GM21367 (cell line): ENCODE measurements around the gene SSRP1.
A peak's percentile ranks its signal among the peaks of the same experiment; 100 is the strongest.
"Not testable (repeated sequence)": the region's sequence is repeated elsewhere in the genome, so short reads cannot be mapped to it uniquely, and the experiment has no call there.

Source experiments
- ATAC-seq: cut with Tn5 transposase; IDR thresholded peaks from one replicate; pipeline ENCODE4 v1.9.1; 2021; ENCODE audit not compliant: unreplicated experiment

SSRP1 gene

DNA sequence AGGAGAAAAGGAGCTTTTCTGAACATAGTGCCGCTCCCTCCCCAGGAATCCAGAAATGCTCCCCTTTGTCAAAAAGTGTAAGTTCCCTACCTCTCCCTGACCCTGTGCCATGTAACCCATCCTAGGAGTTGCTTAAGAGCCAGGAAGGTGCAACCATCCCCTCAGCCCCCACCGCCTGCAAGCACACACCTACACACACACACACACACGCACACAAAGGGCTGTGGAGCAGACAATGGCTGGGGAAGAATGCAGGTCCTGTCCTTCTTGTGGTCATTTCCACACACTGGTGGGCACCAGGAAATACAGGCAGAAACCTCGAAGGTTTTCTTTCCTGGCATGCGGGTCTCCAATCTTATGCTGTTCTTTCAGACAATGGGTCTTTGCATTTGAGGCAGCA lies 3.6 kb upstream of the SSRP1 start:
- no peak for ATAC-seq

DNA sequence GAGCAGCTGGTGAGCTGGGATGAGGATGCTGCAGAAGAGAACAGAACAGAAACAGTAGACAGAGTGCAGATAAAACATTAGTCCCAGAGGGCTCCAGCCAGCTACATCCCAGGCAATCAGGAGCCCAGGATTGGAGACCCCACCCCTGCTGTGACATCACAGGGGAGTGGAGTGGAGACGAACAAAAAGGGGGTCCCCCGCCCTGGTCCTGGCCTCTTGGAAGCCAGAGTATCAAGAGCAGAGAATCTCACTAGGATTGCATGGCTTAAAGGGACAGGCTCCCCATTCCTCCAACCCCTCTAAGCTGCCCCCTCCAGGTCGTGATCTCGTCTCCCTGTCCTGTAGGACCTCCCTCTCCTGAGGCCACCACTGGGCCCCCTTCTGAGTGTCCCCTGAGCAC lies 2.5 kb upstream of the SSRP1 start, which contains the start of gene P2RX3:
TSS of gene P2RX3 (plus strand) at position 211 of the 400 bp plus-strand sequence. CDS start 199 bp downstream, outside the sequence.
- no peak for ATAC-seq

DNA sequence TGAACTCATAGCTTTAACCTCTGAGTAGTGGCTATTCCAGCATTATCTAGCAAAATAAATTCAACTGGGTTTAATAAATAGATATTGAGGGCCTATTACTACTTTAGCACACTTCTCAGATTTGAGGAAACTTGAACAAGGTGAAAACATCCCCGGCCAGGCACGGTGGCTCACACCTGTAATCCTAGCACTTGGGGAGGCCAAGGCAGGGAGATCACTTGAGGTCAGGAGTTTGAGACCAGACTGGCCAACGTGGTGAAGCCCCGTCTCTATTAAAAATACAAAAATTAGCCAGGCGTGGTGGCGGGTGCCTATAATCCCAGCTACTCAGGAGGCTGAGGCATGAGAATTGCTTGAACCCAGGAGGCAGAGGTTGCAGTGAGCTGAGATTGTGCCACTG lies 1.2 kb upstream of the SSRP1 start:
- not testable (repeated sequence) for ATAC-seq

DNA sequence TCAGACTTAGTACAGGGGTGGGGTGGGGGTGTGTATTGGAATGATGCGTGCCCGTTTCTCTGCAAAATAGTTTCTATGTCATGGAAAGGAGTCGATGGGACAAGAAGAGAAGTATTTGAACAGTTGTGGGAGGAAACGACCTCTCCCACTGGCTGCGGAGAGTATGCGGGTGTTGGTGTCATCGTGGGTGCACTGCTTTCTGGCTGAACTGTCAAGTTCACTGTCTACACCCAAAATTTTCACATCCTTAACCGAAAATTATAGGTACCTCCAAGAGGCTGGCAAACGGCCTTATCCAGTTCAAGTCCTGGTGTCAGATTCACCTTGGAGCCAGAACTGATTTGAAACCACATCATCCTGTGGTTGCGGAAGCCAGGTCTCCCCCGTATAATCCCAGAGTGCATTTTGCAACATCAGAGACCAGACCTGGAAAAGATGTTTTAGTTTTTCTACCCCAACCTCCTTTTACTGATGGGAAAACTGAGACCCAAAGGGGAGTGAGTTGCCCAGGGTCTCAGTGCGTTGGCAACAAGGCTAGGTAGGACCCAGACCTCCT lies 497 bp upstream of the SSRP1 start:
- no peak for ATAC-seq

DNA sequence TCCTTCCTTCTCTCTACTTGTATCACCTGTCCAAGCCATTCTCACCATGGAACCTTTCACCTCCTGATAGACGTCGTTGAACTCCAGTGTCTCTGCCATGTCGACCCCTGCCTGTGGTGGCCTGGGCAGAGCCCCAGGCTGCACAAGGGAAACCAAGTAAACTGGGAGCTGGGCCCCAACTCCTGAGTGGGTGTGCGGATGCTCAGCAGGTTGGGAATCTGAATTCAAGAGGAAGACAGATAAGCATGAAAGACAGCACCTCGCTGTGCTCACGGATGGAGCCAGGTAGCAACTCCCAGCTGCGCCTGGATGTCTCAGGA lies 709 bp downstream of the SSRP1 start:
- ATAC-seq = no peak

DNA sequence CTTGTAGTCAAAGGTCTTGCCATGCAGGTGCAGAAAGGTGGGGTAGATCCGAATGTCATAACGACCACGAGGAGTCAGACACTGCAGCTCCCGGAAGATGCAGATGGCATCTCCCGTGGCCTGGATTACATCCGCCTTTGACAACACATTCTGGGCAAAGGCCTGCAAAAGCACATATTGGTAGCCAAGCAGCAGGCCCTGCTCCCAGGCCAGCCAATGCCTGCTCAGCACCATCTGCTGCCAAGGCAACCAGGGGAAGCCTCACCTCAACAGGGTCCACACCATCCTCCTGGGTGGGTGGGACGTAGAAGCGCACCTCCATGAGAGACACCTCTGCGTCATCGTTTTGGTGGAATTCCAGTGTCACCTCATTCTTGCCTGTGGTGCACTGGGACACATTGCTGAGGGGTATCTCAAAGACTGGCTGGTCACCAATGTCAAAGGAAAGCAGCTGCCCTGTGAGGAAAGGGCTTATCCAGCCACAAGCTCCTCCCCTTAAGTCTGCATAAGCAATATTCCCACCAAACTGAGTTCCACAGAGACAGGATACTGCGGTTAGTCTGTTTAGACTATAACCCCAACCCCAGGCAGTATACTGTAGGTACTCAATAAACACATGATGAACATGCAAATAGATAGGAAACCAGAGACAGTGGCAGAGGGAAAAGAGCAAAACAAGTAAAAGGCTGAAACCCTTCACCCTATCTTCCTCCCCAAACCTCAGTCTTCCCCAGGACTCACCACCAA lies 2.8 kb downstream of the SSRP1 start:
- ATAC-seq = no peak

DNA sequence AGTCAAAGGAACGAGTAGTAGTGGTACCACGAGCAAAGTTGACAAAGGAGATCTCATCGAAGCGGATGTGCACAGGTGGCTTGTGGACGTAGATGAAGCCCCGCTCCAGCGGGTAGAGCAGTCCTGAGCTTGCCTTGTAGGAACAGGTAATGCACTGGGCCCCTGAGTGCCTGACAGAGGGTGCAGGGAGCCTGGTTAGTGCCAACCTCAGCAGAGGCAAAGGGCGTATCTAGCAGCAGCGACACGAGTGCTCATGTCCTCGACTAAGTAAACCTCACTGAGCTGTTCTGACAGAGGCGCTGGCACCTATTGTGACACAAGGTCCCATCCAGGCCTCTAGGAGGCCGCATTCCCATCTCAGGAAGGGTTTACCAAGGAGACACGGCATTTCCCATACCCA lies 4.0 kb downstream of the SSRP1 start:
- no peak for ATAC-seq

DNA sequence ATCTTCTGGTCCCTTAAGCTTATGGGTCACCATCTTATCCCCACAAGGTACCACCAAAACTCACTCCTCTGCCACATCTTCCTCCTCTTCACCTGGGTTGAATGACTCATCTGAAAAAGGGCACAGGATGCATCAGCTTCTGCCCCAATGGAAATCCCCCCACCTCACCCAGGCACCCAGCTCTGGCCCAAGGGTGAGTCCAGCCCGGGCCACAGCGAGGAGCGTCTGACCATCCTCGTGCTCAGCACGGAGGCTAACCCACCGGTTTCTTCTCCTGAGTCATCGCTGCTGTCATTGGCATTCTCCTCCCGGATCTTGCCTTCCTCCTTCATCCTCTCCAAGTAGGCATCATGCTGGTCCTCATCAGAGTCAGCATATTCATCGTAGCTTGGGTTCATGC lies 5.7 kb downstream of the SSRP1 start:
- ATAC-seq = no peak

DNA sequence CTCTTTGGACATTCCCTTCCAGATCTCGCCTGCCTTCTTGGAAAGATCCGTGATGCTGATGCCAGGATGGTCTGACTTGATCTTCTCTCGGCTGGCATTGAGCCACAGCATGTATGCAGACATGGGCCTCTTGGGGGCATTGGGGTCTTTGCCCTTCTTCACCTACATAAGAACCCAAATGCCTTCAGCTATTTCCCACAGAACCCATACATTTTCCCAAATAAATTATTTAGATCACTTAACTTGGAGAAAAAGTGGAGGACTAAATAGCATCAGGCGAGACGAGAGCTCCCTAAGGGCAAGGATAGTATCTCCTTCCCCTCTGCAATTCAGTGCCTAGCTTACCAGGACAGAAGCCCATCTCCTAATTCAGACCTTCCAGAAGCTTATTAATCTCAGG lies 8.0 kb downstream of the SSRP1 start:
- ATAC-seq = no peak

DNA sequence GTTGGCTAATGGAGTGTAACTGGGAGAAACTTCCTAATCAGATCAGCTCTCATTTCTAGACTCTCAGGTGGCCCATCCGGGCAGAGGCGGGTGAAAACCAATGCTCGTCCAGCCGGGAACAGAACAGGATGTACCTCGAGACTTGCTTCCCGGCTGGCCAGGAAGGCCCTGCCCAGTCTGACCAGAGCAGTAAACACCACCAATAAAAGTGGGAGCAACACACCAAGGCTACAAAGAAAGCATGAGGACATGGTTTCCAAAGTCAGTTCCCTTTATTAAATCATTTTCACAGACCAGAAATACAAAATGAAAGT lies 10.0 kb downstream of the SSRP1 start:
- ATAC-seq = no peak

DNA sequence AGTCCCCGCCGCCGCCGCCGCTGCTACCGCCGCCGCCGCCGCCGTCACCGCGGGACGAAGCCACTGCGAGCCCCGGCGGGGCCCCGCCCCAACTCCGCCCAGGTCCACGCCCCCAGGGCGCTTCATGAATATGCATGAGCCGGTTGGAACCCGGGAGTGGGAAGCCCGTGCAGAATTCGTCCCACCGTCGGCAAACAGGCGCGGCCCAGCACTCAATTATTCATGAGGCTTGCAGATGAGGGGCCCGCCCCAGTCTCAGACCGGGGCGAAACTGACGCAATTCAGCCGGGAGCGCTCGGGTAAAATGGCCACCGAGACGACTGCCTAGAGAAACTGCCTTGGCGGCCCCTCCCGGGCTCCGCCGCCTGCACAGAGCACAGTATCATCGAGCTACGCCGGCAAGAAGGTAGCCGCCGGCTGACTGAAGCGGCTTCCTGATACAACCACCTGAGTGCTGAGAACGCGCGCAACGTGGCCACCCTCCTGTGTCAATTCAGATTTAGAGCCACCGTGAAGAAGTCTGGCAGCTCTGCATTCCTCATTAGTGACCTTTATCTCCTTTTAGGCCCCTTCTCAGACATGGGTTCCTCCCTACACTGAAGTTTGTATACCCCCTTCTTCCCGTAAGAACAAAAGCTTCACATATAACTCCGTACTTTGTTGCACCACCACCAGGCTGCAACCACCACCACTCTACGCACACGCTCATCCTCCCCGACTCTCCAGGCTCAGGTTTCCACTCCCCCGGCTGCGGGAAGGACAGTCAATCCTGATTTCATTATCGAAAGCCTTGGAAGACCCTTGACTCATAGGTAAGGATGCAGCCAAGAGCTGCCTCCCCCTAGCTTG lies 10.6 kb downstream of the SSRP1 start, which contains the start of gene TNKS1BP1:
TSS of gene TNKS1BP1 (minus strand) at position 67 of the 849 bp plus-strand sequence. CDS start 3,067 bp downstream, outside the sequence.
- ATAC-seq = peak; percentile 89

DNA sequence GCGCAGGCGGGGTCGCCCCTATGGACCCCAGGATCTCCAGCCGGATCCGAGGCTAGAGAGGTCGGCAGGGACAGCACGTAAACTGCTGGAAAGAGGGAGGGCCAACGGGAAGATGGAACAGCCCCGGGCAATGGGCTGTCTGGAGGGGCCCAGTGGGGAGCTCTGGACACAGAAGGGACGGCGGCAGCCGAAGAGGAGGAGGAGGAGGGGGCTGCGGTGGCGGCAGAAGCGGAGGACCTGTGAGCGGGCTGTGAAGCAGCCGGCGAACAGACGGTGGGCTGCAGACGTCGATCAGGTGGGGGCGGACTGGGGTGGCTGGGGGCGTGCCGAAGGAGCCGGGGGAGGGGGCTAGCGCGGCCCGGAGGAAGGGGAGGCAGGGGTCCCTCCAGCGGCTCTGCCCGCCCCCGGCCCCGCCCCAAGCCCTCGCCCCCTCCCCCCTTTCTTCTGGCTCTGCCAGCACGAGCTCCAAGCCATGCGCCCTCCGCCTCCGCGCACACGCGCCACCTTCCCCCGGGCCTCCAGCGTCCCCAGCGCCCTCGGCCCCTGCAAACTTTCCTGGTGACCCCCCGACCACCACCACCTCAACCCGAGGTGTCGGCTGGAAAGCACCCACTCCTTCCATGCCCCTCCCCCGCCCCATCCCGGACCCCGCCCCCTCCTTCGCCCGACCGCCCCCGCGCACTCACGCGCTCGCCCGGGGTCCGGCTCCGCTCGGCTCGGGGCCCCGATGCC lies 11.4 kb downstream of the SSRP1 start:
- ATAC-seq = no peak

DNA sequence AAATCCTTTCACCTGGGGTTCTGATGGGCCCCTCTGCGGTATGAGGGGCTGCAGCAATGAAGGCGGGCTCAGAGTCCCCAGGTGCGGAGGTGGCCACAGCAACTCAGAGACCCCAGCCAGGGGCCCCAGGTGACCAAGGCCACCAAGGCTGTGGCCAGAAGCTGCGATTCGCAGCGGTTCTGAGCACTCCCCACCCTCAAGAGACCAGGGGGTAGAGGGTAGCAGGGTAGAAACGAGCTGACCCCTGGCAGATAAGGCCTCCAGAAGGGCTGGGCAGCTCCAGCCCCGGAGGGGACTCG lies 11.9 kb downstream of the SSRP1 start:
- ATAC-seq = no peak

DNA sequence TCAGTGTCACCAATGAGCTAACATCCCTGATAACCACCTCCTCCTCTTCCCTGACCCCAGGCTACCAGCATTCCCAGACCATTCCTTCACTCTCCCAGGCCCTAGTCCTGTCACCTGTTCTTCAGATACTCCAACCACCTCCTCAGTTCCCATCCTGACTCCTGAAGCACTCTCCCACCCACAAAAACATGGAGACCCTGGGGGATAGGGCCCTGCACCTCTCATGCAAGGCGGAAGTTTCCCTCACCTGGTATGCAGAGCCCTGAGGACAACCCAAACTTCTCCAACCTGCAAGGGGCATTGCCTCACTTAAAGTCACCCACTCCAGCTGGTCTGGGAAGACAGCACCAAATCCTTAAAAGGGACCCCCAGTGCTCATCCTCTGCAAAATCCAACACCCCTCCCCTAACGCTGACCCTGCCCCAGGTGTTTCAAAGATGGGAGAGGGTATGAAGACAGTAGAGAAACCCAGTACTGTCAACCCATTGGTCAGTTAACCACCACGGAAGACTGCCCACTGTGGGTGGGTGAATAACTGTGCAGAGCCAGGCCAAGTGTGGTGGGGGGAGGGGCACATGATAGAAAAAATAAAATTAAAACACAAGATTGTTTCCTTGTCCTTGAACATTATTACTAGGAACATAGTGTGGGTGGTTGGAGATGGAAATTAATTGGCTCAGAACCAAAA lies 12.4 kb downstream of the SSRP1 start:
- ATAC-seq = no peak

DNA sequence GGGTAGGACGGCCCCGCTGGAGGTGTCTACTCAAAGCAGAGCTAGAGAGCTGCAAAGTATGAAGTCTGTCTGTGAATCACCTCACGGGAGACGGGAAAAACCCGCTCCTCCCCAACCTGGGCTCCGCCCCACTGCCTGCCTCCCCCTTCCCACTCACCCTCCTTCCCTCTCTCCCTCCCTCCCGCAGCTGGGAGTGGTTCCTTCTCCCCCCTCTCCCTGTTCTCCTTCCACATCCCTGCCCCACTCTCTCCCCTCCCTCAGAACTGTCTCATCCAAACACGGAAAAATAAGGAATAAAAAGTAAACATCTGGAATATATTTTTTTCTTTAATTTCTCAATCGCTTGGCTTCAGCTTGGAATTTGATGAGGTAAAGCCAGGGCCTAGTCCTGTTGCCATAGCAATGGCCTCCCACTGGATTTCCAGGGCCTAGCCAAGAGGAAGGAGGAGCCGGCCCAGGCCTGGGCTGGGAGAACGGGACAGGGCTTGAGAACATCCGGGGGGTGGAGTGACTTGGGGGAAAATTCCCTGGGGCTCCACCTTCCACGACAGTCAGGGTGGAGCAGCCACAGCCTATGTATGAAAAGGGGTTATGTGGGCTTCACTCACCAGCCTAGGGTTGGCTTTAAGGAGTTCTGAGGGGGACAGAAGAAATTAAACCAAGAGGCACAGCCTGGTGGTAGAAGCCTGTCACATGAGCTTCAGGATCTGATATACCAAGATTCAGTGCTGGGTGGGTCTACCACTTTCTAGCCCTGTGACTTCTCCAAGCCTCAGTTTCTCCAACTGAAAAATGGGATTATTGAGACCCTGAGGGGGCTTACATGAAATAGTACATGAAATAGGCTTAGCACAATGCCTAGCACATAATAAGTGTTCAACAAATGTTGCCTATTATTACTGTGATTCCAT lies 13.2 kb downstream of the SSRP1 start:
- ATAC-seq = no peak

DNA sequence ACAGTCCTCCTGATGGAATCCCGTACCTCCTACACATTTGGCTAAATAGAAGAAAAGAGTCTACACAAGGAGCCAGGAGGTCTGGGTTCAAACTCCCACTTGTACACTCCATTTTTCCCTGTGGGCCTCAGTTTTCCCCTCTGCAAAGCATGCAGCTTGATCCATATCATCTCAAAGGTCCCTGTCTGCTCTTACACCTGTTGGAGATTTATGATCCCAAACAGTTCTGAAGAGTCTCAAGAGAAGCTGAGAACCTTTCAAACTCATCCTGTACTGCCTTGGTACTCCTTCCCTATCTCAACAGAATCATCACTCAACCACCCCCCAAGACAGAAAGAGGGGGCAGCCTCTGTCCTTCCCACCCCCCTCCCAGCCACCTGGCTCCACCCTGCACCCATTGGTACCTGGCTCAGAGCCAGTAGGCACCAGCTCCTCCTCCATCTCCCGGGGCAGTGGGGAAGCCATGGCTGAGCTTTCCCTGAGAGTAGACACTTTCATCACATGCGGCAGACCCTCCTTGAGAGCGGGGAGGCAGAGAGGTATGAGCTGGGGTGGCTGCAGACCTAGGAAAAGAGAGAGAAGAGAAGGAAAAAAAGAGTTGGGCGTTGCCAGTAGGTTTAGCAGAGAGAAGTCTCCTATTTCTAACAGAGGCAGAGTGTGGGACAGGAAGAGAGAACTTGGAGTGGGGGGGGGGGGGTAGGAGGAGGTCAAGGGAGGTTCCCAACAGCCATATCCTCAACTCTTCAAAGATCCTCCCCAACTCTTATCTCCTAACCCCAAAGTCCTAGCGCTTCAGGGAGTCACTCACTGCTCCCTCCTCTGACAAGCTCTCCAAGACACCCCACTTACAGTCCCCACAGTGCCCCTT lies 14.1 kb downstream of the SSRP1 start:
- no peak for ATAC-seq

DNA sequence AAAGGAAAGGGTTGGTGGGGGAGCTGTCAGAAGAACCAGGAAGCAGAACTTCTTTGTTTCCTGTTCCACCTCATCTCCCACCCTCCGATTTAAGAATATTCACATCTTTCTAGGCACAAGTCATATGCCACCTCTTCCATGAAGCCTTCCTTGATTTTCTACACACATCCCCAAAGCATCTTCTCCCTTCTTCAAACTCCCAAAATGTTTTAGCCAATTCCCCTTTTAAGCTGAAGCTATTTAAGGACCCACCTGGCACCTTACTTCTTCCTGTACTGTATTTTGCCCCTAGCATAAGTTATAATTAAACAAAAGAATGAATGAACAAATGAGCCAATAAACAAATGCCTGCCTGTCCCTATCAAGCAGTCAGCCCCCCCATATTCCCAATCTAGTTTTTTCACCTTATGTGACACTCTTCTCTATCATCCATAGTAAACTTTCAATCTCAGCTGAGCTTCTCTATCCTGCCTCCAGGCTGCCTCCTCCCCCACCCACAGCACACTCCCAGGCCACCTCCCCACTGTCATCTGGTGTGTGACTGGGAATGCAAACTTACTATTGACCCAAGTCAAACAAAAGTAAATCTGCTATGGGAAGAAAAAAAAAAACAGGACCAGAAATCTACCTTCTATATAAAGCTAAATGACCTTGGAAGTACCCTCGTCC lies 14.8 kb downstream of the SSRP1 start:
- ATAC-seq = no peak

DNA sequence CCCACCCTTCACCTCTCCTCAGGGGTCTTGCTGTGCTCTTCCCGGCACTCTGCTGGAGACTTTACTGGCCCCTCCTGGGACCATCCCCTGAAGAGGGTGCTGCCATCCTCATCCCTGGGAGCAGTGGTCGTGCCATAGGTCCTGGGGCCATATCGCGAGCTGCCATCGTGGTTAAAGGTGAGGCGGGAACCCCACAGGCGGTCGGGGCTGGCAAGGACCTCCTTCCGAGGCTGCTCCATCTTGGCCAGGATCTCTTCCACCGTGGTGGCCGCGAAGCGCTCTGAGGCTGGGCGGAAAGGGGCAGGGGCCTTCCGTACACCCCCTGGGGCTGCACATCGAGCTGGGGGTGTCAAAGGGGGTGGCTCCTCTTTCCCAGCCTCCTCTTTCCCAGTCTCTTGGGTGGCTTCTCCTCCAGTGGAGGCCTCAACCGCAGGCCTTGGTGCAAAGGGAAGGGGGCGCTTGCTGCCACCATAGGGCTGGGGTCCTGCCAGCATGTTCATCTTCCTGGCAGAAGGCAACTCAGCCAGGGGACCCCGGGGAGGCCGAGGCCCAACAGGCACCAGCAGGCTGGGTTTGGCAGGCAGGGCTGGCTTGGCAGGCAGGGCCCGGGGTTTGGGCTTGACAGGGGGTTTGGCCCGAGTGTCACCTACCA lies 15.5 kb downstream of the SSRP1 start:
- no peak for ATAC-seq
